IPS-15b (cell line): Measurements from ENCODE around the gene ATP5PD.

Experiments used
- H3K27me3 ChIP-seq: one replicate; pipeline ENCODE4 v1.6.1; 2013; ENCODE audit warnings: low read length; ENCODE audit not compliant: control insufficient read depth, insufficient read depth
- H3K36me3 ChIP-seq: one replicate; pipeline ENCODE4 v1.6.1; 2013; ENCODE audit warnings: low read length; ENCODE audit not compliant: control insufficient read depth, insufficient read depth
- H3K4me1 ChIP-seq: one replicate; pipeline ENCODE4 v1.6.1; 2013; ENCODE audit warnings: mild to moderate bottlenecking, low read length; ENCODE audit not compliant: control insufficient read depth, insufficient read depth
- H3K4me3 ChIP-seq: one replicate; pipeline ENCODE4 v1.5.1; 2013; ENCODE audit warnings: low read depth, low read length
- H3K9ac ChIP-seq: one replicate; pipeline ENCODE4 v1.6.1; 2013; ENCODE audit warnings: low read depth, mild to moderate bottlenecking, low read length
- H3K9me3 ChIP-seq: one replicate; pipeline ENCODE4 v1.6.1; 2013; ENCODE audit warnings: mild to moderate bottlenecking, low read length; ENCODE audit not compliant: control insufficient read depth, insufficient read depth

Gene ATP5PD

GRCh38 chr17:75086496-75087181 lies 39.9 kb upstream of the ATP5PD start:
- H3K4me1 ChIP-seq = peaks cover 17% of the 10 kb centered on the region

DNA sequence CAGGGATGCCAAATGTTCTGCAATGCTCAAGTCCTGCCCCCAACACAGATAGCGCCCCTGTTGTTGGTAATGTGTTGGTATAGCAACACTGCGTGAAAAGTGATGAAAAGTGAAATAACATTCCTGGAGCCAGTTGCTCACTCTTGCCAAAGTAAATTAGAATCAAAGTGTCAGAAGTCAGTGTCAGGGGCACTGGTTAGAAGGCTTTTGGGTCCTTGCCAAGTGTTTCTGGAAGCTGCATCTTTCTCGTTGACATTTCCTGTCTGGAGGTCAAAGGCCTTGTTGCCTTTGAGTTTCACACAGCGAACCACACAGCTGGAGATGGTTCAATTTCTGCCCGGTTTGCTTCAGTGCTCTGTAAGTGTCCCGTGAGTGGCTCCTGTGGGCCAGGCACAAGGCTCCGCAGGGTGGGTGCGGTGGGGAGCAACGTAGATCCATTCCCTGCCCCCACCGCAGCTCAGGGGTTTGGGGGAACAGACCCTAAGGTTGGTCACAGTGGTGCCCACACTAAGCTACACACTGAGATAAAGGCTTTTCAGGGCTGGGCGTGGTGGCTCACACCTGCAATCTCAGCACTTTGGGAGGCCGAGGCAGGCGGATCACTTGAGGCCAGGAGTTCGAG lies 37.4 kb upstream of the ATP5PD start:
- Histone ChIP-seq H3K4me1 (peaks cover 9% of the 10 kb centered on the region), H3K9me3 (no peaks in the 10 kb centered on the region), H3K9ac (no peak overlapping the region), H3K36me3 (no peaks in the 10 kb centered on the region), H3K27me3 (no peaks in the 10 kb centered on the region), H3K4me3 (no peak overlapping the region)

More at GRCh38 chr17:75086496-75087181, 39.9 kb upstream of the ATP5PD start:
- Histone ChIP-seq H3K4me3 (no peak overlapping the region), H3K9me3 (no peaks in the 10 kb centered on the region), H3K27me3 (no peaks in the 10 kb centered on the region), H3K9ac (peak overlapping the region; percentile 16), H3K36me3 (no peaks in the 10 kb centered on the region)

DNA sequence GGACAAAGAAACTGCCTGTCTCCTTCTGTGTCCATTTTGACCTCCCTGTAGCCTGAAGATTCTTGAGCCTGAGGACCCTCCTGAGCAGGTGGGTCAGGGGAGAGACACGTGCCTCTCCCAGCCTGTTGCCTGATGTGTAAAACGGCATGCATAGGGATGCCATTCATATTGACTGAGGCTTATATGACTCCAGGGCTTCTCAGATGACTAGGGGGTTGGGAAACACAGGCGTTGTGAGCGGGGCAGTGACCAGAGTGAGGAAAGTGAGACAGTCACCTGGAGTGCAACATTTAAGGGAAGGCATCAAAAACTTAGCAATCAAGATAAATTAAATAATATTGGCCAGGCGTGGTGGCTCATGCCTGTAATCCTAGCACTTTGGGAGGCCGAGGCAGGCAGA lies 35.9 kb upstream of the ATP5PD start:
- Histone ChIP-seq H3K9ac (no peak overlapping the region), H3K4me1 (peaks cover 7% of the 10 kb centered on the region), H3K4me3 (no peak overlapping the region), H3K36me3 (no peaks in the 10 kb centered on the region), H3K9me3 (no peaks in the 10 kb centered on the region), H3K27me3 (no peaks in the 10 kb centered on the region)

GRCh38 chr17:75081611-75082540 lies 35.1 kb upstream of the ATP5PD start:
- Histone ChIP-seq H3K9ac (no peak overlapping the region), H3K36me3 (no peaks in the 10 kb centered on the region), H3K9me3 (no peaks in the 10 kb centered on the region), H3K4me1 (peaks cover 7% of the 10 kb centered on the region), H3K4me3 (no peak overlapping the region), H3K27me3 (no peaks in the 10 kb centered on the region)

DNA sequence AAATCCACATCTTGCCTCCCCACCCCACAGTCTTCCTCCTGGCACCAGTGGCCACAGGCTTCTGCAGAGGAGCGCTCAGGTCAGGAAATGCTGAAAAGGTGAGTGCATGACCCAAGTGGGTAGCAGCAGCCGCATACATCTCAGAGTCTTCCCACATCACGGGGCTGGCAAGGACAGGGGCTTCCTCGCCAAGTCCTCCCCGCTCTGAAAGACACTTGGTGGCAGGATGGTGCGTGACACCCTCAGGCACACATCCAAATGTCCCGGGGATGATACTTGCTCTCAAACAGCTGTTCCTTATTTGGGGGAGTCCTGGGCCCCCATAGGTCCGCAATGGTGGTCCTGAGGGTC lies 32.2 kb upstream of the ATP5PD start:
- Histone ChIP-seq H3K9me3 (no peaks in the 10 kb centered on the region), H3K4me1 (peaks cover 7% of the 10 kb centered on the region), H3K36me3 (no peaks in the 10 kb centered on the region), H3K4me3 (no peak overlapping the region), H3K9ac (no peak overlapping the region), H3K27me3 (no peaks in the 10 kb centered on the region)

- no peaks in the 10 kb centered on the region for H3K27me3 ChIP-seq
- H3K4me3 ChIP-seq = no peak overlapping the region
- H3K36me3 ChIP-seq = no peaks in the 10 kb centered on the region
- no peaks in the 10 kb centered on the region for H3K9me3 ChIP-seq
- no peak overlapping the region for H3K9ac ChIP-seq
- peaks cover 7% of the 10 kb centered on the region for H3K4me1 ChIP-seq
Observed at GRCh38 chr17:75078284-75079022, 31.7 kb upstream of the ATP5PD start.

- peak overlapping the region; percentile 24 for H3K9ac ChIP-seq
- no peaks in the 10 kb centered on the region for H3K36me3 ChIP-seq
- peaks cover 7% of the 10 kb centered on the region for H3K4me1 ChIP-seq
- no peaks in the 10 kb centered on the region for H3K27me3 ChIP-seq
- no peaks in the 10 kb centered on the region for H3K9me3 ChIP-seq
- no peak overlapping the region for H3K4me3 ChIP-seq
Observed at GRCh38 chr17:75077496-75078283, 30.9 kb upstream of the ATP5PD start.

GRCh38 chr17:75077072-75077495 lies 30.3 kb upstream of the ATP5PD start:
- peaks cover 4% of the 10 kb centered on the region for H3K4me1 ChIP-seq
- H3K9ac ChIP-seq = peak overlapping the region; percentile 24
- no peaks in the 10 kb centered on the region for H3K36me3 ChIP-seq
- no peaks in the 10 kb centered on the region for H3K27me3 ChIP-seq
- no peak overlapping the region for H3K4me3 ChIP-seq
- H3K9me3 ChIP-seq = no peaks in the 10 kb centered on the region

DNA sequence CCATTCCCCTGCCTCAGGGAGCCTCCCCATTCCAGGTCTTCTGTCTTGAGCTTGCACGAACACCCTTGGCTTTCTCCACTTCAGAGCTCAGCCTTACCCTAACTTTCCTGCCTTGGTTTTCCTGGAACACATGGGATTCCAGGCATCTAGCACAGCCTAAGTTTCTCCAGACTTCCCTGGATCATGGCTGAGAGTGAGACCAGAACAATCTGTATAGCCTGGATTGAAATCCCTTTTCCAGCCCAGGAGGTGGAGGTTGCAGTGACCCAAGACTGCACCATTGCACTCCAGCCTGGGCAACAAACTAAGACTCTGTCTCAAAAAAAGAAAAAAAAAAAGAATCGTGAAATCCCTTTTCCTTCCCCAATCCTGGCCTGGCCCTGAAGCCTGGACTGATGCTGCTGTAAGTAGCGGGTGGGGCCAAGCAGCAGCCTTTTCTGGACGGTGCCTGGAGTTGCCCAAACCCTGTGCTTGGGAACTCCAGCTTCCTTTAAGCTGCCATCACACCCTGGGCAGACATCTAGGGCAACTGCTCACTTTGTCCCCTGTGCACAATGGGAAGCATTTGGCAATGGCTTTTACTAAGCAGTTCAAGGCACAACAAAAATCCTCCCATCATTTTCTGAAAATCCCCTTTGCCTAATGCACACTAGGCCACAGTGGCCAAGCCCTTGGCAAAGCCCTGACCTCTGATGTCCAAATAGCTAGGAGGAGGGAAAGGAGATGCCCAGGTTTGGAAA lies 29.0 kb upstream of the ATP5PD start:
- Histone ChIP-seq H3K4me1 (peaks cover 4% of the 10 kb centered on the region), H3K4me3 (no peak overlapping the region), H3K9me3 (no peaks in the 10 kb centered on the region), H3K36me3 (no peaks in the 10 kb centered on the region), H3K27me3 (no peaks in the 10 kb centered on the region), H3K9ac (no peak overlapping the region)

DNA sequence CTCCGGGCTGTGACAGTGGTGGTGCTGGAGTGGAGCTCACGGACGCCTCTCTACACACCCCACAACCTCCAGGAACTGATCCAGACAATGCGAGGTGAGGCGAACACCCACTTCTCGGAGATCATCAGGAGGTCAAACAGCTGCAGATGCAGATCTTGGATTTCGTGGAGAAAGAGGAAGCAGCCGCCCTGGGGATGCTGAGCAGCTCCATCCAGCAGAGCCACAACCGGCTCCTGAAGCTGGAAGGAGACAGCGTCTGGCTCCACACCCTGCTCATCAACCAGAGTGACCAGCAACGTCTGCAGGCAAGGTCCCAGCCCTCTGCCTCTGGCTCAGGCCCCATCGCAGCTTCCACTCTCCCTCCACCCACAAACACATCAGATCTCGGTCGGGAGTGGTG lies 27.8 kb upstream of the ATP5PD start:
- no peak overlapping the region for H3K9ac ChIP-seq

More for the DNA sequence above, 27.8 kb upstream of the ATP5PD start:
- Histone ChIP-seq H3K4me1 (peaks cover 4% of the 10 kb centered on the region), H3K4me3 (no peak overlapping the region), H3K36me3 (no peaks in the 10 kb centered on the region), H3K27me3 (no peaks in the 10 kb centered on the region), H3K9me3 (no peaks in the 10 kb centered on the region)
